Lung (tissue), 12 donors: Measurements from ENCODE around the gene CMIP. TPM values are rescaled to one million over a fixed set of nuclear protein-coding genes. Genes with fewer than 3 reads are reported as not detected.

ENCODE experiments used
- ATAC-seq: fragments of 200-7000 bp; cut with Tn5 transposase; one replicate; pipeline ENCODE4 v1.9.1; 2020; ENCODE audit warnings: moderate number of reproducible peaks; ENCODE audit not compliant: insufficient read depth, low FRiP score
- DNase-seq, 3 donors: peaks; one replicate each; pipeline ENCODE4 v3.0.0-alpha.2; 2013 to 2017
- H3K27ac ChIP-seq, 2 donors: one replicate each; pipeline ENCODE4 v1.5.1; 2013; ENCODE audit warnings: mild to moderate bottlenecking in 2 of 2, moderate library complexity in 2 of 2, control low read depth in 1 of 2, inconsistent platforms in 1 of 2, low read depth in 1 of 2, low read length in 1 of 2
- H3K27me3 ChIP-seq, 3 donors: one replicate each; pipeline ENCODE4 v1.5.1; 2013; ENCODE audit warnings: low read length in 2 of 3; ENCODE audit not compliant: control insufficient read depth in 3 of 3, insufficient read depth in 3 of 3
- H3K36me3 ChIP-seq, 4 donors: one replicate each; pipeline ENCODE4 v1.5.1; 2013; ENCODE audit warnings: low read length in 4 of 4, mild to moderate bottlenecking in 1 of 4, moderate library complexity in 1 of 4; ENCODE audit not compliant: control insufficient read depth in 4 of 4, insufficient read depth in 4 of 4
- H3K4me1 ChIP-seq, 5 donors: one replicate each; pipeline ENCODE4 v1.5.1; 2013; ENCODE audit warnings: low read length in 5 of 5, mild to moderate bottlenecking in 2 of 5, moderate library complexity in 1 of 5; ENCODE audit not compliant: control insufficient read depth in 5 of 5, insufficient read depth in 5 of 5
- H3K4me3 ChIP-seq: one replicate; pipeline ENCODE4 v1.5.1; 2013; ENCODE audit warnings: mild to moderate bottlenecking, control low read depth, moderate library complexity
- H3K9ac ChIP-seq, 2 donors: one replicate each; pipeline ENCODE4 v1.5.1; 2013; ENCODE audit warnings: low read length in 2 of 2, control low read depth in 1 of 2; ENCODE audit not compliant: insufficient read depth in 1 of 2
- H3K9me3 ChIP-seq, 4 donors: one replicate each; pipeline ENCODE4 v1.5.1; 2013; ENCODE audit warnings: low read length in 3 of 4, mild to moderate bottlenecking in 1 of 4, moderate library complexity in 1 of 4; ENCODE audit not compliant: control insufficient read depth in 4 of 4, insufficient read depth in 3 of 4
- WGBS, 2 donors: extraction: QIAGEN DNeasy Blood & Tissue Kit; methylation state at CpG; one replicate each; pipeline ENCODE4 v1.1.7; 2013; 5-methylcytosine and 5-hydroxymethylcytosine counted together
- polyA plus RNA-seq, 2 donors: library from polyadenylated mRNA; stranded (reverse); fragments of 200-250 nt; gene quantifications; one replicate each; pipeline ENCODE4 v1.2.1, GENCODE V29; 2013
- total RNA-seq, 2 donors: library from RNA; depleted of rRNA in 1 of 2; stranded (reverse); fragments of >200 nt in 1 of 2; gene quantifications; one replicate each; pipeline ENCODE4 v1.2.1, GENCODE V29; 2014 to 2021
- TF ChIP-seq, protein P1 (sequence below): IDR thresholded peaks from 2 replicates; pipeline ENCODE4 v1.5.1; 2012; ENCODE audit warnings: mild to moderate bottlenecking; ENCODE audit errors: control extremely low read depth, extremely low read depth
- donor health status: control.
- donor health status: control.
- donor health status: Bipolar disorder and iron deficiency.
- donor health status: healthy.
- donor health status: DM: yes; HTN: yes; CAD: no.

The CMIP gene
- total and polyA plus RNA-seq, 4 donors, result 11.8 to 80.5 (median 48.6) TPM

DNA sequence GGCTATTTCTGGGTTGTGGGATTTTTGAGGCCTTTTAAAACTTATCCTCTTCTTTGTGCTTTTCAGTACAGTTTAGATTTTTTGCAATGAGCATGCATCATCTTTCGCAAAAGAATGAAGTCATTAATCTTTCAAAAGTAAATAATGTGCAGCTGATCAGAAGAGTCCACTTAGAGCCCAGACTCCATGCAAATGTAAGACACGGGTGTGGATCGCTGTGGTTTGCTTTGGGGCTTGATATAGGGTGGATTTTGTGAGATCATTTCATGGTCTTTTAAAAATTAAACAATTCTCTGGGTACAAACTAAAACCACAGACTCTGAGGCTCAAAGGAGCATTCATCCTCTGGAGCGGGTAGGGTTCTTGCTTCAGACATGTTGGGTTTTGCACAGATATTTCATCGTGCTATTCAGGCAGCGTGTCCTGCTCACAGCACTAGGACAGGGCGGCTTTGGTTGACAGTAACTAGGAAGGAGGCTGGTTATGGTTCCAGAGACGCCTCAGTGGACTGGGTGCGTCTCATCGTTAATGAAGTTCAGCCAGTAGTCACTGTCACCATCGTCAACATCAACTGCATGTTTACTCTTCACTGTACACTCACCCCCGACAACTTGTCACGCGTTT is 205.1 kb downstream of the CMIP start:
- DNase-seq (no peak), ATAC-seq (no peak)
- Histone ChIP-seq H3K9ac (no peak overlapping the region), H3K36me3 (peaks cover 0 to 15% (median 0%) of the 10 kb centered on the region in 4 donors), H3K4me1 (peaks cover 0 to 46% (median 22%) of the 10 kb centered on the region in 5 donors), H3K9me3 (no peaks in the 10 kb centered on the region), H3K27ac (no peak overlapping the region), H3K4me3 (no peak overlapping the region), H3K27me3 (no peaks in the 10 kb centered on the region)
- 80 to 87% methylated on average over 14 of the region's 14 CpGs for WGBS, 2 donors
- TF ChIP-seq, protein P1, sequence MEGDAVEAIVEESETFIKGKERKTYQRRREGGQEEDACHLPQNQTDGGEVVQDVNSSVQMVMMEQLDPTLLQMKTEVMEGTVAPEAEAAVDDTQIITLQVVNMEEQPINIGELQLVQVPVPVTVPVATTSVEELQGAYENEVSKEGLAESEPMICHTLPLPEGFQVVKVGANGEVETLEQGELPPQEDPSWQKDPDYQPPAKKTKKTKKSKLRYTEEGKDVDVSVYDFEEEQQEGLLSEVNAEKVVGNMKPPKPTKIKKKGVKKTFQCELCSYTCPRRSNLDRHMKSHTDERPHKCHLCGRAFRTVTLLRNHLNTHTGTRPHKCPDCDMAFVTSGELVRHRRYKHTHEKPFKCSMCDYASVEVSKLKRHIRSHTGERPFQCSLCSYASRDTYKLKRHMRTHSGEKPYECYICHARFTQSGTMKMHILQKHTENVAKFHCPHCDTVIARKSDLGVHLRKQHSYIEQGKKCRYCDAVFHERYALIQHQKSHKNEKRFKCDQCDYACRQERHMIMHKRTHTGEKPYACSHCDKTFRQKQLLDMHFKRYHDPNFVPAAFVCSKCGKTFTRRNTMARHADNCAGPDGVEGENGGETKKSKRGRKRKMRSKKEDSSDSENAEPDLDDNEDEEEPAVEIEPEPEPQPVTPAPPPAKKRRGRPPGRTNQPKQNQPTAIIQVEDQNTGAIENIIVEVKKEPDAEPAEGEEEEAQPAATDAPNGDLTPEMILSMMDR, result no peak

DNA sequence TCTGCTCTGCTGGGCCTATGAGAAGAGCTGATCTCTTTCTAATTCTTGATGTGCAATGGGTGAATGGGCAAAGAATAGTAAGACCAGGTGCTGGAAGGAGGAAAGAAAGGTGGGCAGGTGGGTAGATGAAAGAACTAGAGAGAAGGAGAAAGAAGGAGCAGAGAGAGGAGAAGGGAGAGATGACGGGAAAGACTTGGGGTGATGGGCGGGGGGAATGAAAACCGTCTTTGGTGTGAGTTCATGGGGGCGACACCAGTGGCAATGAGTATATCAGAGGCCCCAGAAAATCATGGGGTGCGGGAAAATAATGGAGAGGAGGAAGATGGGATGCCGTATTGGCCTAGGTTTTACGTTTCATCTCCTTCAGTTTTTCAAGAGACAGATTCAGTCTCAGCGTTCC is 205.7 kb downstream of the CMIP start:
- ATAC-seq (no peak), DNase-seq (no peak)
- Histone ChIP-seq H3K9ac (peak overlapping the region in 1 of 2 donors; percentile 70), H3K4me1 (peaks cover 0 to 46% (median 22%) of the 10 kb centered on the region in 5 donors), H3K27me3 (no peaks in the 10 kb centered on the region), H3K36me3 (peaks cover 0 to 17% (median 0%) of the 10 kb centered on the region in 4 donors), H3K27ac (no peak overlapping the region), H3K4me3 (no peak overlapping the region), H3K9me3 (no peaks in the 10 kb centered on the region)
- TF ChIP-seq, protein P1, result no peak
- WGBS, 2 donors, result 90 to 97% methylated on average over 8 of the region's 8 CpGs

DNA sequence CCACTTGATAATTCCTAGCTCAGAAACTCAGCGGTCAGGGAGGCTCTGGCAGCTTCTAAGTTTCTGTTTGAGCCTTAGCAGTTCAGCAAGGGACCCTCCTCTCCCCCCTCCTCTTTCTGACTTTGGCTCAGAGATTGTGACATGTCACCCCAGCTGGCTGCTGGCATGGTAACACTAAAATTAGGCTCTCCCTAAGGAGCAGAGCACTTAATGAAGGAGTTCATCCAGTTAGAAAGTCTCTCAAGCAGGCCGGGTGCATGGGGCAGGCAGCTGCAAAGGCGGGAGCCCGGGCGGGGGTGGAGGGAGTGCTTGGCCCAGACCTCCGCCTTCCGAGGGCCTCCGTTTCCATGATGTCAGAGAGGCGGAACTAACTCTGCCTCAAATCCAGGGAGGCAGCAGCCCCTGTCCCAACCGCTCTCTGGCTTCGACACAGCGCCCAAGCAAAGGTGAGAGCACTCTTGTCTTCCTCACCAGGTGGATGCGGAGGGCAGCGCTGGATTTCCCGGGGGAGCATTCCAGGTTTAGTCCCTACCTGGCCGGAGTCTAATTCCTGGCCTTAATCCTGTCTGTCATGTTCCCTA is 206.5 kb downstream of the CMIP start:
- Histone ChIP-seq H3K4me3 (no peak overlapping the region), H3K9ac (peak overlapping the region; percentile 26 to 93), H3K36me3 (peaks cover 0 to 17% (median 0%) of the 10 kb centered on the region in 4 donors), H3K4me1 (peaks cover 0 to 46% (median 22%) of the 10 kb centered on the region in 5 donors), H3K9me3 (no peaks in the 10 kb centered on the region), H3K27ac (peak overlapping the region in 1 of 2 donors; percentile 27), H3K27me3 (no peaks in the 10 kb centered on the region)
- WGBS, 2 donors, result 64 to 88% methylated on average over 16 of the region's 16 CpGs
- DNase-seq (peak; percentile 95 to 98 (median 96)), ATAC-seq (peak; percentile 42)
- TF ChIP-seq, protein P1, result no peak
